T47D (cell line): ENCODE results near the gene SLFNL1.
A peak's percentile ranks its signal among the peaks of the same experiment; 100 is the strongest.

ENCODE experiments used
- DNase-seq, 2 experiments: peaks; one replicate each; pipeline versions ENCODE4 v3.0.0 to v3.0.0-alpha.2; 2011 to 2012; ENCODE audit warnings: low read depth in 1 of 2, low spot score in 1 of 2
- JUND ChIP-seq: IDR thresholded peaks from 2 replicates; pipeline ENCODE4 v1.6.1; 2012; ENCODE audit warnings: low read depth
- in situ Hi-C: cut with HindIII; loops from 2 replicates; pipeline ENCODE4 v1.10.0; 2016; ENCODE audit warnings: low sequenced_read_pairs, low pct_unique_long_range_greater_than_20kb

The SLFNL1 gene

GRCh38 chr1:41015897-41016470, 5.5 kb downstream of the SLFNL1 start:
- no peak for TF ChIP-seq JUND
- no peak for DNase-seq
- in situ Hi-C loops: no loop called here

DNA sequence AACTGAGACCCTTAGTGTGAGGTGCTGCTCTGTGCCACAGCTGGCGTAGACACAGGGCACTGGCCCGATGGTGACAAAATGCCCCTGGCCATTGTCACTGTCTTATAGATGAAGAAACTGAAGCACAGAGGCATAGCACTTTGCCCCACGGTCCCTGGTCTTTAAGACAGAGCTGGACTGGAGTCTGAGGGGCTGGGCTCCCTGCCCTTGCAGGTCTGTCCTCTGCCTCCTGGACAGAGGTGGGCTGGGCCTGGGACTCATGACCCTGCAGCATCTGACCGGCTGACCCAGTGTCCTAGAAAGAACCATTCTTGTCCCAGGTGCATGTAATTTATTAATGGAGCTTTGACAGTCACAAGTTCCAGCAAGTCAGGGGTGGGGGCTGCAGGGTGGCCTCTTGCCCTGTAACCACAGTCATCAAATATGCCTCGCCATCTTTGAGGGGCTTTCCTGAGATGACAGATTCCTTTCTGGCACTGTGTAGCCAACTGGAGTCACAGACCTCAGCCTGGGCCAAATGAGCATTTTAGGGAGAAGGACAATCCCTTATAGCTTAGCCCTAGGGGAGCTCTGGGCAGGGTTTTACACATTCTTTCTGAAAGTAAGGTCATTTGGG, 6.1 kb downstream of the SLFNL1 start:
- no peak for DNase-seq
- TF ChIP-seq JUND: no peak
- in situ Hi-C loops: no loop called here

DNA sequence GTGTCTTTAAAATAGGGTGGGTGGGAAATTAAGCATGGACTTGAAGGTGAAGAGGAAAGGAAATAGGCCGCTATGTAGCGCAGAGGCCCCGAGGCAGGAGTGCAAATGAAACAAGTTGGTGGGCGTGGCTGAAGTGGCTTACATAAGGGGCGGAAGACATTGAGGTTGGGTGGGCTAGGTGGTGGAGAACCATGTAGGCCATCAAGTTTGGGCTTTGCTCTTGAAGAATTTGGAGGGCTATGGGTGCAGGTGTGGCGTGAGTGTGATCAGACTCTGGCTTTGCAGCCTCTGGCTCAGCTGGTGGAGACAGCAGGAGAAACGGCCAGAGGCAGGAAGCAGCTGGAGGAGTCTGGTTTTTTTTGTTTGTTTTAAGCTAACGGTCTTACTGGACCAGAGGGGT, 6.7 kb downstream of the SLFNL1 start:
- DNase-seq: no peak
- in situ Hi-C loops: no loop called here
- TF ChIP-seq JUND: no peak

- TF ChIP-seq JUND: no peak
- in situ Hi-C loops: no loop called here
- no peak for DNase-seq
Measured at GRCh38 chr1:41013796-41014195, 7.7 kb downstream of the SLFNL1 start.

DNA sequence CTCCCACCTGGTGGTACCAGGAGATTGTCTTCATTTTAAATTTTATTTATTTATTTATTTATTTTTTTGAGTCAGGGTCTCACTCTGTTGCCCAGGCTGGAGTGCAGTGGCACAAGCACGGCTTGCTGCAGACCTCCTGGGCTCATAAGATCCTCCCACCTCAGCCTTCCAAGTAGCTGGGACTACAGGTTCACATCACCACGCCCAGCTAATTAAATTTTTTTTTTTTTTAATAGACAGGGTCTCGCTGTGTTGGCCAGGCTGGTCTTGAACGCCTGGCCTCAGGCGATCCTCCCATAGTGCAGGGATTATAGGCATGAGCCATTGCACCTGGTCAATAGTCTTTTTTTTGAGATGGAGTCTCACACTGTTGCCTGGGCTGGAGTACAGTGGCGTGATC, 8.5 kb downstream of the SLFNL1 start:
- TF ChIP-seq JUND: no peak
- in situ Hi-C loops: no loop called here
- DNase-seq: no peak

- no peak for DNase-seq
- in situ Hi-C loops: no loop called here
- no peak for TF ChIP-seq JUND
Measured at GRCh38 chr1:41010345-41010744, 11.2 kb downstream of the SLFNL1 start.

- no peak for TF ChIP-seq JUND
- no peak for DNase-seq
- in situ Hi-C loops: no loop called here
Measured at GRCh38 chr1:41009466-41009865, 12.1 kb downstream of the SLFNL1 start.

DNA sequence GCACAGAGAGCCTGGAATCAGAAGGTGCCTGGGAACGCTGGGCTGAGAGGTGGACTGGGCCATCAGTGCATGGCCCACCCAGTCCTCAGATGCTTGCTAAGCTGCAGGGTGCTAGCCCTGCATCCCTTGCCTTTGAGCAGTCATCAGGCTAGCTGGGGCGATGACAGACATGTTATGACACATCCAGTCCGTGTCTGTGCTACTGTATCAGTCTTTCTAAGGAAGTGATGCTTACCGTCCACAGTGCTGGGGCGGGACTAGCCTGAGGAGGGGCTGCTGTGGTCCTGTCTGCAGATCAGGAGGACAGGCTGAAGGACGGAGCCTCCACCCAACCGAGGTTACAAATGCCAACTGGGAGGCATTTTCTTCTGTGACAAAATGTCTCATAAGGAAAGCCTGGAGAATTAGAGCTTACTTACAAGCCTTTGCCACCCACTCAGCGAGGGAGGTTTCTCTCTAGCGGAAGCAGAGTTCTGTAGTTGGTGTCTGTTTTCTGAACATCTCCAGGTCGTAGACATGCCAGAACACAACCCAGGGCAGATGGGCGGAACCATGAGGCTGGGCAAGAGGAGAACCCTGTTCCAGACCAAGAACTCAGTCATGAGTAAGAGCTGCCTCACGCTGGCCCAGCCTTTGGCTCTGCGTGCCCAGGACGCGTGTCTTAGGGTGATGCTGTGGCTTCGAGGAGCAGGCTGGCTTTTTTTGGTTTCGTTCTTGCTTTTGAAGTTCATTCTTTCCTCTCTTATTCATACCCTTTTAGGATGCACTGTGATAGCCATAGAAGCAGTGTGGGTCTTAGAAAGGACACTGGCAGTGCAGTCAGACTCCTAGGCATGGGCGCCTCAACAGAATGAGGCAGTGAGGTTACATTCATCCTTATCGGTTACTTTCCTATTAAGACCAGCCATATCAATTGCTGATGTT, 14.3 kb downstream of the SLFNL1 start:
- no peak for DNase-seq
- TF ChIP-seq JUND: no peak
- in situ Hi-C loops: no loop called here

GRCh38 chr1:41005876-41006275, 15.6 kb downstream of the SLFNL1 start:
- TF ChIP-seq JUND: no peak
- in situ Hi-C loops: no loop called here
- DNase-seq: no peak

- in situ Hi-C loops: no loop called here
- peak in 1 of 2 experiments; percentile 53 for DNase-seq
- no peak for TF ChIP-seq JUND
Measured at GRCh38 chr1:41003640-41004220, 17.8 kb downstream of the SLFNL1 start.

DNA sequence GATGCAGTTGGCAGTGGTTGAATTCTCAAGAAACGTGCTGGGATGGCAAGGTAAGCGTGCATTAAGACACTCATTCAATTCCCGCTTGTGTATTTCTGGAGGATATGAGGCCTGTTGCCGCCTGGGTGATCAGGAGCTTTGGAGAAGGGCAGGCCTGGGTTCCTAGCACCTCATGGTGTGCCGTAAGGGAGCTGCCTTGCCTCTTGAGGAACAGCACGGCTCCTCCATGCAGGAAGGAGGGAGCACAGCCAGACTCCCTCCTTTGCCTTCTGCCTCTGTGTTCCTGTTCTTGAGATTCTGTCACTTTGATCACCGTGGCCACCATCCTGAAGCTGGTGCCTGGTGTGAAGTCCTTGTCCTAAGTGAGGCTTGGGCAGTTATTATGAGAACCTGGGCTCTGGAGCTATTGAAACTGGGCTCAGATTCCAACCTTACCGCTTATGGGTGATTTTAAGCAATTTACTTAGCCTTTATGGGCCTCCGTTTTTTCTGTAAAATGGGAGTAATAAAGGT, 18.3 kb downstream of the SLFNL1 start:
- DNase-seq: no peak
- TF ChIP-seq JUND: no peak
- in situ Hi-C loops: no loop called here

- DNase-seq: peak in 1 of 2 experiments; percentile 80
- in situ Hi-C loops: no loop called here
- TF ChIP-seq JUND: no peak
Measured at GRCh38 chr1:40998668-40999067, 22.9 kb downstream of the SLFNL1 start.
